GM12872 (cell line): ENCODE measurements around the gene DPF3.

Experiments used
- CTCF ChIP-seq: IDR thresholded peaks from 3 replicates; pipeline ENCODE4 v1.5.1; 2011; ENCODE audit warnings: low read depth, mild to moderate bottlenecking, low read length, moderate library complexity; ENCODE audit not compliant: insufficient read depth

The DPF3 gene

GRCh38 chr14:72863216-72864006 lies 30.5 kb downstream of the DPF3 start:
- TF ChIP-seq CTCF, result no peak

GRCh38 chr14:72856530-72857266 lies 37.2 kb downstream of the DPF3 start:
- no peak for TF ChIP-seq CTCF

- TF ChIP-seq CTCF, result no peak
These were observed 38.0 kb downstream of the DPF3 start for GRCh38 chr14:72855913-72856312.

- TF ChIP-seq CTCF, result no peak
These were observed 41.7 kb downstream of the DPF3 start for GRCh38 chr14:72852194-72852593.

- no peak for TF ChIP-seq CTCF
These were observed 42.3 kb downstream of the DPF3 start for GRCh38 chr14:72851635-72852034.

- TF ChIP-seq CTCF, result no peak
These were observed 43.5 kb downstream of the DPF3 start for GRCh38 chr14:72850360-72850759.

GRCh38 chr14:72849222-72849621 lies 44.7 kb downstream of the DPF3 start:
- no peak for TF ChIP-seq CTCF
